Amniotic epithelial cell (primary cell): Measurements from ENCODE around the gene ALDH1L1.
"Not testable (repeated sequence)": the region's sequence is repeated elsewhere in the genome, so short reads cannot be mapped to it uniquely, and the experiment has no call there.

Experiments
- DNase-seq: peaks from one replicate; pipeline ENCODE4 v3.0.0-alpha.2; 2010; ENCODE audit warnings: low read depth

Gene ALDH1L1

DNA sequence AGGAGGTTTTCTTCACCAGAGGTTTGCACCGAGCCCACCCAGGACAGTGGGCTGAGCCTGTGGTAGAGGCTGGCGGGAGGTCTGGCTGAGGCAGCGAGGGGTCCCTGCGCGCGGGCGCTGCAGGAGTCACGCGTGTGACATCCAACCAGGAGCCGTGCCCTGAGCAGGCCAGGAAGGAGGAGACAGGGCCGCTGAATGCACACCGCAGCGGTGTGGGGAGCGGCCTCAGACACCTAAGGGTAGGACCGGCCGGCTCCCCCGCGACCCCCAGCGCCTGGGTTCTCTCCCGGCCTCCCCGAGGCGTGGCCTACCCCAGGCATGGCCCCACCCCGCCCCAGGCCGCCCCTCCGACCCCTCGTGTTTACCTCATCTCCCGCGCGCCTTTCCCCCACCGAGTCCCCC is 96.9 kb downstream of the ALDH1L1 start:
- peak; percentile 26 for DNase-seq

DNA sequence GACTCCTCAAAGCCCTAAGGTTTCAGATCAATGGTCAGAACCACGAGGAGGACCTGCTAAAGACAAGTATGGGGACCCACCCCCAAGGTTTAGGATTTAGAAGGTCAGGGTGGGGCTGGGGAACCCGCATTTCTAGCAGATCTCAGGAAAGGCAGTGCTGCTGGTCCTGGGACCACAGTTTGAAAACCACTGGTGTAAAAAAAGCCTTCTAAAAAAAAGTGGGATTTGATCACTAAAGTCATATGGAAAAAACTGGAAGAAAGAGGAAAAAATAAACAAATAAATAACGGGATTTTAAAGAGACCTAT is 97.3 kb downstream of the ALDH1L1 start:
- no peak for DNase-seq

DNA sequence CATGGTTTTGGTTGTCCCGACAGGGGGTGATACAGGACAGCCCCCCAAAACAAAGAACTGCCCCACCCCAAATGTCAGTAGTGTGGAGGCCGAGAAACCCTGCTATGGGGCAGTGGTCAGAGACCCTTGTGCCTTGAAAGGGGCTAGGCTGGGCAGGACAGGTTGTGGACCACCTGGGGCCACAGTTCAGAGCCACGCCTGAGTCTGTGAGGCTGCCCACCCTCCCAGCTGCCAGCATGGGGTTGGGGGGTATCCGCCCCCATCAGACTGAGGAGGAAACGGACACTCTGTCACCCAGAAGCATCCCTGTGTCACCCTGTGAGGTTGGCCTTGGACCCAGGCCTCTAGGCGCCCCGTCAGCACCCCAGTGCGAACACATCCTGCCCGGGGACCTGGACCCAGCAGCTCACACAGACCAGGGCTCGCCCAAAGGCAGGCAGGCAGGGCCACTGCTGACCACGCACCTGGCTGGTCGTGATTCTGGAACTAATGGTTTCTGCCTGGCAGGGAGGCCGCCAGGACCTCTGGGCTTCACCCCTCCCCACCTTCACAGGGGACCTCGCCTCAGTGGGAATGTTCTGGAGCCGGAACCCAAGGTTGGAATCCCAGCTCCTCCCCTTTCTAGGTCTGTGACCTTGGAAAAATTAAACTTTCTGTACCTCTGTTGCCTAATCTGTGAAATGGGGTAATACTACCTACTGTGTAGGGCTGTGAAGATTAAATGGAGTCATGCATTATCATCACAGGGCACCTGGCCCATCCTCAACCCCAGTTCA is 97.8 kb downstream of the ALDH1L1 start:
- no peak for DNase-seq

DNA sequence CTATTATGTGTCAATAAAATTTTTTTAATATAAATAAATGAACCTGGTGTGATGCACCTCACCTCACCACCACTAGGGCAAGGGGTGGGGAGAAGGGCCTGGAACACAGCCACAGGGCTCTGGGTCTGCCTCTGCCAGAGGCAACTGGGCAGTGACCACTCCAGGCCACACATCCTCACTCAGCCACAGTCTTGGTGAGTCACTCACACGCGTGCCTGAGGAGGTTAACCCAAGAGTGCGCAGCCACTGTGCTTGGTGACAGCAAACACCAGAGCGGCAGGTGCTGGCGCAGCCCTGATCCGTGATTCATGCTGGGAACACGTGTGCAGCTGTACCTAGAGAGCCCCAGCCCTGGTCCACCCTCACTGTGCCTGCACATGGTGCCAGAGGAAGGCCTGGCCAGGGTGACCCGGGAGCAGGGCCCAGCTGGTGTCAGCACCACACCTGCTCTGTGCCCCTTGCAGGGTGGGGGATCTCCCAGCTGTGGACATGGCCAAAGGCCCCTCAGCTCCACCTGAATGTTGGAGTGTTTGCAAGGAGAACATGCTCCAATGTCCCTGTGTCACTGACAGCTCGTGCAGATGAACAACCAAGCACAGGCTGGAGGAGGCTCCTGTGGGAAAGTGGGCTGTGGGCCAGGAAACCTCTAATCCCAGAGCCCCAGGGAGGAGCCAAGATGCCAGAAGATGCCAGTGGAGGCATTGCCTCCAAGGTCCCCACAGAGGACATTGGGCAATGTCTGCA is 98.6 kb downstream of the ALDH1L1 start:
- peak; percentile 41 for DNase-seq

DNA sequence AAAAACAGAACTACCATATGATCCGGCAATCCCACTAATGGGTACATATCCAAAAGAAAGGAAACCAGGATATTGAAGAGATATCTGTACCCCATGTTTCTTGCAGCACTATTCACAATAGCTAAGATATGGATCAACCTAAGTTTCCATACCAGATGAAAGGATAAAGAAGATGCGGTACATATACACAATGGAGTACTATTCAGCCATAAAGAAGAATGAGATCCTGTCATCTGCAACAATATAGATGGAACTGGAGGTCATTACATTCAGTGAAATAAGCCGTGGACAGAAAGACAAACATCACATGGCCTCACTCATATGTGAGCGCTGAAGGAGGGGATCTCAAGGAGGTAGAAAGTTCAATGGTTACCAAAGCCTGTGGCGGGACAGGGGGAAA is 99.4 kb downstream of the ALDH1L1 start:
- no peak for DNase-seq

DNA sequence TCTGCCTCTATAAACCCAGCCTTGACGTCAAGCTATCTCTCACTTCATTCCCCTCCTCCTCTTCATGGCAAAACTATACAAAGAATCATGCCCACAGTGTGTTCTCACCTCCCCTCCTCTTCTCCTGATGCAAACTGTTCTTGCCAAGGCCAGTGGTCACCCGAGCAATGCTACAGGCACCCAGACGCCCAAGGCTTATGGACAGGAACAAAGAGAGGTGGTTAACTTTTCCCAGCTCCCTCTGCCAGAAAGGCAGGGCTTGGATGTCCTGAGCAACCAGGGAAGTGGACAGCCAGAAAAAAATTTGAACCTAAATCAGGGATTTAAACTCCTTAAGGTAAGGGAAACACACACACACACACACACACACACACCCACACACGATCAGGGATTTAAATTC is 101.5 kb downstream of the ALDH1L1 start:
- DNase-seq = no peak

DNA sequence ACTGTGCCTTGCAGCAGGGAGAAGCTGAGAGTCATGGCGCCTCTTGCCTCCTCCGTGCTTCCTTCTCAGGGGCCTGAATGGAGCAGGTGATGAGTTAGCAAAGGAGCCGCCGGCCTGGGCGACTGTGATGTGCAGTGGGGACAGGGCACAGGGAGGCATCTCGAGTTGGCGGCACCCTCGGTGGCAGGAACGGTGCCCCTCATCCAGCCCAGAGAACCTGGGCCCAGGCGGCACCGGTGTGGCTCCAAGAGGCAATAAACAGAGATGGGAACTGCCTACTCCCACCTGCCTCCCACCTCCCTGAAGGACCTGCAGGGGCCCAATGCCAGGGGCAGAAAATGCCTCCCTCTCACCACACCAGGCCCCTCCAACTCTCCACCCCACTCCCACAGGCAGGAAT is 102.6 kb downstream of the ALDH1L1 start:
- DNase-seq = no peak

DNA sequence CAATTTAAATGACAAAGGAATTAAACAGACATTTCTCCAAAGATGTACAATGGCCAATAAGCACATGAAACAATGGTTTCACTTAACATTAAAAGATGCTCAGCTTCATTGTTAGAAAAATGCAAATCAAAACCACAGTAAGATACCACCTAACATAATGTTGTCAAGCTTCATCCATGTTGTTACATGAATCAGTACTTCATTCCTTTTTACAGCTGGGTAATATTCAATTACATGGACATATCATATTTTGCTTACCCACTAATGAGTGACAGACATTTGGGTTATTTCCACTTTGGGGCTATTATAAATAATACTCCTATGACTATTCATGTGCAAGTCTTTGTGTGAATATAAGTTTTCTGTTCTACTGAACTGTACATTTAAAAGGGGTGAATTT is 104.2 kb downstream of the ALDH1L1 start:
- DNase-seq = no peak

DNA sequence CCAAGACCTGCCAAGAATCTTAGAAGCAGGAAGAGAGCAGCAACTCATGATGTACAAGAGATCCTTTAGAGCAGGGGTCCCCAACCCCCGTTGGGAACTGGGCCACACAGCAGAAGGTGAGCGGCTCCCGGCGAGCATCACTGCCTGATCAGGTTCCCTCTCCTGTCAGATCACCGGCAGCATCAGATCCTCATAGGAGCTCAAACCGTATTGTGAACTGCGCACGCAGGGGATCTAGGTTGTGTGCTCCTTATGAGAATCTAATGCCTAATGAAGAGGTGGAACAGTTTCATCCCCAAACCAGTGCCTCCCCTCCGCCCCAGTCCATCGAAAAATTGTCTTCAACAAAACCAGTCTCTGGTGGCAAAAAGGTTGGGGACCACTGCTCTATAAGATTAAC is 110.2 kb downstream of the ALDH1L1 start:
- DNase-seq = no peak

DNA sequence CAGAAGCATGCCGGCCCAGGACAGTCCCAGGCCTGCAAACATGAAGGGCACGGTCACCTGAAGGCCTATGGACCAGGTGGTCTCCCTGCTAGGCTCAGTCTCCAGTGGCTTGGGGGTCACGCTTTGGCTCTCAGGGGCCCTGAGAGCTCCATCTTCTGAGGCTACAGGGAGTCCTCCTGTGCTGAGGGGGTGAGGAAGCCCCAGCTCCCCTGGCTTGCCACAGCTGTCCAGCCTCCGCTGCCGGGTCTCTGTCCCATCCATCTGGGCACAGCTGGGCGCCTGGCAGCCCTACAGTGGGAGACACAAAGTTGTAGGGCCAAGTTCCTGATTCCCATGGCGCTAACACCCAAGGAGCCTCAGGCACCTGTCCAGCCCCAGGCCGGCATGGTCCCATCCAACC is 112.4 kb downstream of the ALDH1L1 start:
- no peak for DNase-seq

DNA sequence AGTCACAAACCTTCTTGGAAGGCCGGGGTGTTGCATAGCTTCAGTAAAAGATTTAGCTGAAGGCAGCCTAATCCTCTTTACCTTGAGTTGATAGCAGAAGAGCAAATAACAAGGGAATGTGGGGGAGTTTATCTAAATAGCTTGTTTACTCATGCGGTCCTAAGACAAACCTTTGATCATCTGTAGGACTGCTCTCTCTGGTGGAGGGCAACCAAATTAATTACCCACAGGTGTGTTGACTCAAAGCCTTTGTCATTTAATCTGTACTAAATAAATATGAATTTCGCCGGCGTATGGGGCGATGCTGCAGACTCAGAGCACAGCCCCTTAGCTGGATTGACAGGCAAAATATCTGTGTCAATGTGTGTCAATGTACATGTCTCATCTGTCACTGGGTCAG is 113.7 kb downstream of the ALDH1L1 start:
- not testable (repeated sequence) for DNase-seq

DNA sequence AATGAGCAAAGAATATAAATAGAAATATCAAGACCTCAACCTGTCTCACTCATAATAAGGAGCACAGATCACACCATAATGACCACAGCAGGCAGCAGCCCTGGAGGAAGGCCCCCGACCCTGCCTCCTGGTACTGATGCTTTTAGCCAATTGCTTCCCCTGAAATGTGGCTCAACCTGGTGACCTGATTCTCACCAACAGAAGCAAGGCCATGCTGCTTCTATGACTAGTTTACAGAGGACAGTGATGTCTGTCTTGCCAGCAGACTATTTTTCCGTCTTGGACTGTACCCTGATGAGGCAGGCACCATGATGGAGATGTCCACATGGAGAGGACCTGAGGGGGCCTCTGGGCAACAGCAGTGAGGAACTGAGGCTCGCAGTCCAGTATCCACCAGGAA is 114.5 kb downstream of the ALDH1L1 start:
- no peak for DNase-seq

DNA sequence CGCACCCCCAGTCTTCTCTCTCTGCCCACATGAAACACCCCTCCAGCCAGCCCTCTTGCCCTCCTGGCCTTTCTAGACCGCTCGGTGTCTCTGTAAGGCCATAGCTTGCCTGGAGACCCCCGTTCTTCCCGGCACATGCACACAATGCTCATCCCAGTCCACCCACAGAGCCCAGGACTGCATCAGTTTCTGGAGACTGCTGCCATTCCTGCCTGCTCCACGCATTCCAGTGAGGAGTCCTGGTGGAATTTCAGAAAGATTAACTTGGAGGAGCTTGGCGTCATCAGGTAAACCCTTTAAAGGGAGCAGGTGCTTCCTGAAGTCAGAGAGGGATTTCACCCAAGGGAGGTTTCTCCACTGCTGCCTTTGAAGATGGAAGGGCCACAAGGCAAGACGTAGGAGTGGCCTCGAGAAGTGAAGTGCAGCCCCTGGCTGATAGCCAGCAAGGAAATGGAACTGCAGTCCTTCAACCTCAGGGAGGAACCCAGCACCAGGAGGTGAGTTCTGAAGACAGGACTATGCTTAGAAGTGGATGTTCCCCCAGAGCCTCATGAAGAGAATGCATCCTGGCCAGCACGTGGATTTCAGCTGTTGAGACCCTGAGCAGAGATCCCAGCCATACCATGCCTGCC is 115.6 kb downstream of the ALDH1L1 start:
- DNase-seq = no peak

DNA sequence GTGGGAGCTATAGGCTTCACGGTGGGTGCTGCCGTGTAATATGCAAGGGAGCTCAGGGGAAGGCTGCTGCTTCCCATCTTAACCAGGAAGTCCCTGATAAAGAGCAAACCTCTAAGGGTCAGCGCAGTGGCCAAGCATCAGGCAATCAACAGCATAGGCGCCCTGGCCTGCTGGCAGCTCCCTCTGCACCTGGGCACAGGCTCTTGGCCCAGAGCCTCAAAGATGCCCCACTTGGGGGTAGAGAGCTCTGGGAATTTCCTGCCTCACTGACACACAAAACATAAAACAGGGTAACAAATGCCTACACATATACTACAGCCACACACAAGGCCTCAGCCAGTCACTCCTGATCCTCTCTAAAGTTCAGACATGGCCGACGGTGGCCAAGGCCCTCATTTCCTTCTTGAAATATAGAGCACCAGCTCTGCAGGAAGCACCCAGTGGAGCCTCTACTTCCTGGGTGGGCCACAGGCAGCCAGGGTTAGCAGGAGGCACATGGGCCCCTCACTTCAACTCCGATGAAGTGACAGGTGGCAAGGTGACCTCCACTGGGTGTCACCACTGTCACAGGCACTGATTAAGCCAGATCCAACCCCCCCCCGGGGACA is 116.9 kb downstream of the ALDH1L1 start:
- DNase-seq = no peak

DNA sequence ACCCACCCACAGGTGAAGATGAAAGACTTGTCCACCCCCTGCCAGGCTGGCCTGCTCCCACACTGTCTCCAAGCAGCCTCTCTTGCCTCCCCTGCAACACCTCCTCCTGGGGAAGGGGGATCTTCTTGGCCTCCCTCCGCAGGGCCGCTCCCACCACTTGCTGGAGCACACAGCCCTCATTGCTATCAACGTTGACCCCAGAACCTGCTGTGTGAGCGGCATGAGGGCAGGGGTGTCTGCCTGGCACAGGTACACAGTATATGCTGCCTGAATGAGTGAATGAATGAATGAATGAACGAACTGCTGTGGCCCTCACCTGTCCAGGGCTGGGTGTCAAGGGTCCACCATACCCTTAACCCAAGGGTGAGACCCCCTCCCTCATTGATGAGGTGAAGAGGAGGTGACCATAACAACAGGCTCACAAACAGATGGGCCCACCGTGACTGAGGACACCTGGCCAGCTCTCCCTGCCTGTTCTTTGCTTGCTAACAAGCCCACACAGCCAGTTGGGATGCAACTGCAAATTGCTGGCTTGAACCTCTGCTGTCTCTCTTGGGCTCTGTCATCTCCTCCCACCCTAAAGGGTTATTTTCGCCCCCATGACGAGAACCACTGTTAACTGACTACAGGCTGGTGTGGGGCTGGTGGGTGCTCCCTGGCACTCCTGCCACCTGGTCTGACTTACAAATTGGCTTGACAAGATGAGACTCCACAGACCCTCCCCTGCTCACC is 118.9 kb downstream of the ALDH1L1 start:
- DNase-seq = no peak

DNA sequence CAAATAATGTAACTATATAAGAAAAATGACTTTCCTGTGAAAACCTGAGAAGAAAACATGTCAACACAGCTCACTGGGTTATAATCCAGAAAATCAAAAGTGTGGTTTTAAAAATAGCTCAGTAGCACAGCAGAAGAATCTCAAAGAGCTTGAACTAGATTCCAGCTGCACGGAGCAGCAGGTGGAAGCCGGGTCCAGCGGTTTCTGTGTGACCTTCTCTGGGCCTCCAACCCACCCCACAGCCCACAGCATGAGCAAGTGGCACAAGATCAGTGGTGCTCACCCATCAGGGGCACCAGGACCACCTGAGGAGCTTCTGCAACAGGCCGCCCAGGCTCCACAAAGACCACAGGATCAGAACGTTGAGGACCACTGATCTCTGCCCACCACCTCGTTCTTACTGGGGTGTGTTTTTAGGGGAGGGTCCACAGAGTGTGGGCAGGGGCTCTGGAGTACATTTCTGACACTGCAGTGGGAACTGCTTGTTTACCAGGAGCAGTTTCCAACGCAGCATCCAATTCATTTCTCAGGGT is 119.7 kb downstream of the ALDH1L1 start:
- DNase-seq = no peak

DNA sequence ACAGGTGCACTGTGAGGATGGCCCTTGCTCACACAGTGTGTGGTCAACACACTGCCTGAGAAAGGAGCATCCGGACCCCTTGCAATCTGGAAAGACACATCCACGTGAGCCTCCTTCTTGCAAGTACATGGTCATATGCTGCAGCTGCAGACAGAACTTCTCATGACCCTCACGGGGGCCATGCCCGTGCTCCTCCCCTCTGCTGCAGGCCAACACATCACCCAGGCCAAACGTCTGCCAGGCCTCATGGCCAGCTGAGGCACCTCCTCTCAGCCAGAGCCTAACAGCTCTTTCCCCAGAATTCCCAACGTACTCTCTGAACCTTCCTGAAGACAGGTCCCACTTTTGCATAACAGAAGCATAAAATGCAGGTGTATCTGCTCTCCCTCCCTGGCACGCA is 121.7 kb downstream of the ALDH1L1 start:
- no peak for DNase-seq

DNA sequence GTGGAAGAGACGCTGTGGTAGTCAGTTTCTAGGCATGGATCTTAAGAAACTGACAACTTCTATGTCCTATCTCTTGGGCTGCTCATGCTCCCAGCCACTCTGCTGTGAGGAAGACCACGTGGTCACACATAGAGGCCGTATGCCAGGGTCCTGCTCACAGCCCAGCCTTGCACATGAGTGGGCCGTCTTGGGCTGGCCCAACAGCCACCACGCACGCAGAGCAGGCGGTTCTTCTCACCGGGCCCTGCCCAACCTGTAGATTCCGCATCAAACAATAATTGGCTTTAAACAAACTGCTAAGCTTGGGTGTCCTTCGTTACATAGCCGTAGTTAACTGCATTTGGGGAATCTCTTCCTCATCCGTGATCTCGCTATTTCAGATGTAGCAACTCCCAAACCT is 122.5 kb downstream of the ALDH1L1 start:
- DNase-seq = no peak

DNA sequence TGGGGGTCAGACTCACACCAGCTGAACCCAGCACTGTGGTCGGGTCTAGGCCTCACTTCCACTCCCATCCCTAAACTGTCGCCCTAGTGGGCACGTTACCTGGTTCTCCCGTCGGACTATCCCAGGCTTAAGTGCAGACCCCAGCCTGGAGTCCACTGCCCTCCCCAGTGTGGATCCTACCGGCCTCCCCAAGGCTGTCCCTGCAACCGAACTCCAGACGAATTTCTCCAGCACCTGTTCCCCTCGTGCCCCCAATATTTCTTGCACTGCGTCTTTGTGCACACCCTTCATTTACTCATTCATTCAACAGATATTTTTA is 122.9 kb downstream of the ALDH1L1 start:
- DNase-seq = no peak

DNA sequence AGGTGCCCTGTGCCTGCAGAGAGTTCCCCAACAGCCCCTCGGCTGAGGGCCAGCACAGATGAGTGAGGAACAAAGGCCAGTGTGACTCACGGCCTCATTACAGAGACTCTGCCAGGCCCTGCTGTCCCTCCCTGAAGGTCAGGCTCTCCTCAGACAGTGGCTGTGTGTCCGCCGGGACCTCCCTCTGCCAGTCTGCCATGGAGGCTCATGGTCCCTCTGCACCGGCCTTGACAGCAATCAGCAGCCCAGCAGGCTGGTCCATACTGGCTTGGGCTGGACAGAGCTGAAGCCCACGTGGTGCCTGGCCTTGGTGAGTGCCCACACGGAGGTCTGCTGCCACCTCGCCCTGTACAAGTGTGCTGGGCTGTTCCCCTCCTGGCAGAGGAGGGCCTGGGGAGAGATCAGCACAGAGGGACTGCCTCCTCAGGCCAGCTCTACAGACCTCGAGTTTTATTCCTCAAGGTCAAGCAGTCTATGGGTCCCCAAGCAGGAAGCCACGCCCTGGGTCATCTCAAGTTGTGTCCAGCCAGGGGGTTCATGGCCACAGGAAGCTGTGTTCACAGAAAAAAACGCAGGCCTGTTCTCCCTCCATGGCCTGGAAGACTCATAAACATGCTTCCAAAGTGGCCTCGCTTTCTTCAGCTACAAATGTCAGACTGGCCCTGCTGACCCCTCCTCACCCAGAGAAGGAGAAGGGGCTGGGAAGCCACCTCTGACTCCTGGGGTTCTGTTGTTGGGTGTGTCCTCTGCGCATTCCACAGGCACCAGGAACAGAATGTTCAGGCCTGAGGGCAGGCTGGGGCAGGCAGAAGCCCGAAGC is 123.5 kb downstream of the ALDH1L1 start:
- no peak for DNase-seq

DNA sequence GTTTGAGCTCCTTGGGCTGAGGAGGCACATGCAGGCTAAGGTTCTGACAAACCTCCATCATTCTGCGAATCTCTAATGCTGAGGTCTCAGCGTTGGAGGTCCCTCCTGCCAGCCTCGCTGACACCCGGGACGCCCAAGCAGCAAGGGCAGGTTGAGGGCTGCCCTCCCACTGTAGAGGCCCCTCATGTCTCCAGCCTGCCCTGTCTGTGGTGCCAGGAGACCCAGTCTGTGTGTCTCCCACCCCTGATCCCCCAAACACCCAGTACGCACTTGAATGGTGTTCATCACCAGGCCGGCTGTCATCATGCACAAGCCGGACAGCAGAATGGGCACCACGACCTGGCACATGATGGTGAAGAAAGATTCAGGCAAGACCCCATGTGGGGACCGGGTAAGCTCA is 124.3 kb downstream of the ALDH1L1 start:
- DNase-seq = no peak
